Lower lobe of right lung (tissue), 2 donors: ENCODE results near the gene EPHA6. TPM values are rescaled to one million over a fixed set of nuclear protein-coding genes. Genes with fewer than 3 reads are reported as not detected.
A peak's percentile ranks its signal among the peaks of the same experiment; 100 is the strongest.

Source experiments
- ATAC-seq, 2 donors: fragments of 200-7000 bp; cut with Tn5 transposase; one replicate each; pipeline ENCODE4 v1.9.1; 2020 to 2022; ENCODE audit warnings: mild to moderate bottlenecking in 2 of 2, moderate library complexity in 2 of 2
- DNase-seq: peaks from one replicate; pipeline ENCODE4 v3.0.0-alpha.2; 2020
- H3K27ac ChIP-seq: fragments of 200-600 bp; one replicate; pipeline ENCODE4 v1.8.0; 2022
- H3K27me3 ChIP-seq: fragments of 200-600 bp; one replicate; pipeline ENCODE4 v1.8.0; 2022; ENCODE audit warnings: low read depth
- H3K36me3 ChIP-seq: fragments of 200-600 bp; one replicate; pipeline ENCODE4 v1.8.0; 2022; ENCODE audit warnings: mild to moderate bottlenecking
- H3K4me1 ChIP-seq: fragments of 200-600 bp; one replicate; pipeline ENCODE4 v1.8.0; 2022
- H3K4me3 ChIP-seq: fragments of 200-600 bp; one replicate; pipeline ENCODE4 v1.8.0; 2022; ENCODE audit warnings: mild to moderate bottlenecking
- H3K9me3 ChIP-seq: fragments of 200-600 bp; one replicate; pipeline ENCODE4 v1.8.0; 2022
- CTCF ChIP-seq: fragments of 200-600 bp; IDR thresholded peaks from one replicate; pipeline ENCODE4 v1.8.0; 2022; ENCODE audit warnings: antibody characterized with exemption, mild to moderate bottlenecking
- intact Hi-C: fragments of 100-400 bp; cut with DNase I; formaldehyde crosslinking; loops from one replicate; pipeline ENCODE4 v1.11.0; 2022
- total RNA-seq: library from RNA; stranded (reverse); fragmentation: NEBNext Ultra II Directional; extraction: Animal tissue kit (Norgen Biotek cat#: 25700); gene quantifications from one replicate; pipeline ENCODE4 v1.2.1, GENCODE V29; 2021
- donor health status: DM: no; HTN: yes; CAD: no; lungs with severe emphysema.

EPHA6 gene
- total RNA-seq, 1 donor from 2014 or later: 0.53 TPM

GRCh38 chr3:97706226-97706625 is 891.8 kb downstream of the EPHA6 start:
- DNase-seq (no peak), ATAC-seq (no peak)
- Histone ChIP-seq H3K9me3 (no peaks in the 10 kb centered on the region), H3K36me3 (no peaks in the 10 kb centered on the region), H3K27me3 (no peaks in the 10 kb centered on the region), H3K27ac (no peak overlapping the region), H3K4me3 (no peak overlapping the region), H3K4me1 (no peaks in the 10 kb centered on the region)
- no peak for TF ChIP-seq CTCF
- intact Hi-C loops: no loop called here

- no peaks in the 10 kb centered on the region for H3K4me1 ChIP-seq
- H3K36me3 ChIP-seq: no peaks in the 10 kb centered on the region
- ATAC-seq (no peak), DNase-seq (no peak)
- no peak overlapping the region for H3K4me3 ChIP-seq
- no peaks in the 10 kb centered on the region for H3K9me3 ChIP-seq
- no peak for TF ChIP-seq CTCF
- H3K27me3 ChIP-seq: no peaks in the 10 kb centered on the region
- intact Hi-C loops: no loop called here
- no peak overlapping the region for H3K27ac ChIP-seq
Measured at GRCh38 chr3:97711654-97712053, 897.3 kb downstream of the EPHA6 start.

- intact Hi-C loops: no loop called here
- H3K4me1 ChIP-seq: no peaks in the 10 kb centered on the region
- no peak for TF ChIP-seq CTCF
- H3K9me3 ChIP-seq: no peaks in the 10 kb centered on the region
- no peak for ATAC-seq
- no peak overlapping the region for H3K4me3 ChIP-seq
- no peak overlapping the region for H3K27ac ChIP-seq
- DNase-seq: no peak
- H3K27me3 ChIP-seq: no peaks in the 10 kb centered on the region
- H3K36me3 ChIP-seq: no peaks in the 10 kb centered on the region
Measured at GRCh38 chr3:97712919-97713318, 898.5 kb downstream of the EPHA6 start.

- H3K27me3 ChIP-seq: no peaks in the 10 kb centered on the region
- no peak for ATAC-seq
- TF ChIP-seq CTCF: no peak
- H3K27ac ChIP-seq: no peak overlapping the region
- no peaks in the 10 kb centered on the region for H3K4me1 ChIP-seq
- DNase-seq: no peak
- intact Hi-C loops: no loop called here
- H3K9me3 ChIP-seq: no peaks in the 10 kb centered on the region
- H3K4me3 ChIP-seq: no peak overlapping the region
- H3K36me3 ChIP-seq: no peaks in the 10 kb centered on the region
Measured at GRCh38 chr3:97713634-97714033, 899.2 kb downstream of the EPHA6 start.

GRCh38 chr3:97719156-97719821 is 904.9 kb downstream of the EPHA6 start:
- Histone ChIP-seq H3K4me3 (no peak overlapping the region), H3K27ac (no peak overlapping the region), H3K27me3 (no peaks in the 10 kb centered on the region), H3K9me3 (no peaks in the 10 kb centered on the region), H3K4me1 (no peaks in the 10 kb centered on the region), H3K36me3 (no peaks in the 10 kb centered on the region)
- DNase-seq: peak; percentile 58
- ATAC-seq: peak; percentile 80 to 87
- intact Hi-C loops: no loop called here
- peak; percentile 89 for TF ChIP-seq CTCF
